Activated CD8-positive, alpha-beta T cell treated with anti-CD3 and anti-CD28 coated beads, Interleukin-2, amount 10 ng/mL, durations not matched to agents 7 days and 5 days (primary cell): ENCODE data around the gene RASGRF1. TPM values are rescaled to one million over a fixed set of nuclear protein-coding genes. Genes with fewer than 3 reads are reported as not detected.

Experiments used
- ATAC-seq: fragments of 150-1000 bp; cut with Tn5 transposase; one replicate; pipeline ENCODE4 v1.10.0; 2021; ENCODE audit warnings: moderate library complexity
- CTCF ChIA-PET: fragments of 350-600 bp; sonication (Branson Sonifier 250); formaldehyde crosslinking; loops from one replicate; lab custom pipeline; 2021; ENCODE audit warnings: antibody characterized with exemption; lab: Charles Lee
- POLR2A ChIA-PET: fragments of 350-600 bp; sonication (Branson Sonifier 250); formaldehyde crosslinking; loops from one replicate; lab custom pipeline; 2021; ENCODE audit warnings: antibody characterized with exemption; lab: Charles Lee
- DNase-seq: peaks from one replicate; pipeline ENCODE4 v3.0.0-alpha.2; 2020
- H3K27ac Mint-ChIP-seq: one replicate; pipeline ENCODE4 v1.8.0; 2021; ENCODE audit warnings: mild to moderate bottlenecking, mixed read lengths
- H3K27me3 Mint-ChIP-seq: one replicate; pipeline ENCODE4 v1.8.0; 2021; ENCODE audit warnings: low read depth, mixed read lengths
- H3K36me3 Mint-ChIP-seq: one replicate; pipeline ENCODE4 v1.8.0; 2021; ENCODE audit warnings: low read depth, mixed read lengths
- H3K4me1 Mint-ChIP-seq: one replicate; pipeline ENCODE4 v1.8.0; 2021; ENCODE audit warnings: low read depth, mixed read lengths
- H3K4me3 Mint-ChIP-seq: one replicate; pipeline ENCODE4 v1.8.0; 2021; ENCODE audit warnings: mild to moderate bottlenecking, mixed read lengths
- H3K9me3 Mint-ChIP-seq: one replicate; pipeline ENCODE4 v1.8.0; 2022; ENCODE audit warnings: mixed read lengths; ENCODE audit not compliant: insufficient read depth
- total RNA-seq, 2 experiments: library from RNA; stranded (reverse); gene quantifications; one replicate each; pipeline ENCODE4 v1.2.3, GENCODE V29; 2021

RASGRF1 gene
- total RNA-seq, 2 experiments from 2014 or later = not detected

- no peaks in the 10 kb centered on the region for H3K4me1 Mint-ChIP-seq
- no peaks in the 10 kb centered on the region for H3K36me3 Mint-ChIP-seq
- DNase-seq = no peak
- no peak for ATAC-seq
- H3K9me3 Mint-ChIP-seq = no peaks in the 10 kb centered on the region
- CTCF ChIA-PET = no interaction called here
- peak overlapping the region; percentile 41 for H3K27ac Mint-ChIP-seq
- no peak overlapping the region for H3K4me3 Mint-ChIP-seq
- H3K27me3 Mint-ChIP-seq = no peaks in the 10 kb centered on the region
- POLR2A ChIA-PET = no interaction called here
These were observed 11.7 kb downstream of the RASGRF1 start for GRCh38 chr15:79078763-79079410.

GRCh38 chr15:79078003-79078402, 12.6 kb downstream of the RASGRF1 start:
- DNase-seq = no peak
- no peak overlapping the region for H3K4me3 Mint-ChIP-seq
- H3K27me3 Mint-ChIP-seq = no peaks in the 10 kb centered on the region
- H3K9me3 Mint-ChIP-seq = no peaks in the 10 kb centered on the region
- POLR2A ChIA-PET = no interaction called here
- no peak overlapping the region for H3K27ac Mint-ChIP-seq
- CTCF ChIA-PET = no interaction called here
- no peaks in the 10 kb centered on the region for H3K4me1 Mint-ChIP-seq
- no peak for ATAC-seq
- no peaks in the 10 kb centered on the region for H3K36me3 Mint-ChIP-seq

- no peaks in the 10 kb centered on the region for H3K27me3 Mint-ChIP-seq
- no peaks in the 10 kb centered on the region for H3K9me3 Mint-ChIP-seq
- H3K4me1 Mint-ChIP-seq = no peaks in the 10 kb centered on the region
- no peak overlapping the region for H3K4me3 Mint-ChIP-seq
- ATAC-seq (no peak), DNase-seq (no peak)
- ChIA-PET POLR2A (no interaction called here), CTCF (no interaction called here)
- no peaks in the 10 kb centered on the region for H3K36me3 Mint-ChIP-seq
- H3K27ac Mint-ChIP-seq = no peak overlapping the region
These were observed 13.9 kb downstream of the RASGRF1 start for GRCh38 chr15:79076661-79077060.

GRCh38 chr15:79075256-79075655, 15.3 kb downstream of the RASGRF1 start:
- no peak for ATAC-seq

GRCh38 chr15:79073336-79073735, 17.2 kb downstream of the RASGRF1 start:
- ATAC-seq (no peak), DNase-seq (no peak)
- Mint-ChIP-seq H3K36me3 (no peaks in the 10 kb centered on the region), H3K4me3 (no peak overlapping the region), H3K27me3 (no peaks in the 10 kb centered on the region), H3K27ac (no peak overlapping the region), H3K9me3 (no peaks in the 10 kb centered on the region), H3K4me1 (no peaks in the 10 kb centered on the region)
- ChIA-PET POLR2A (no interaction called here), CTCF (no interaction called here)

More at GRCh38 chr15:79075256-79075655, 15.3 kb downstream of the RASGRF1 start:
- POLR2A ChIA-PET = no interaction called here
- Mint-ChIP-seq H3K27me3 (no peaks in the 10 kb centered on the region), H3K27ac (no peak overlapping the region), H3K9me3 (no peaks in the 10 kb centered on the region), H3K36me3 (no peaks in the 10 kb centered on the region), H3K4me3 (no peak overlapping the region), H3K4me1 (no peaks in the 10 kb centered on the region)
- CTCF ChIA-PET = no interaction called here
- no peak for DNase-seq

GRCh38 chr15:79071901-79072300, 18.7 kb downstream of the RASGRF1 start:
- Mint-ChIP-seq H3K36me3 (no peaks in the 10 kb centered on the region), H3K9me3 (no peaks in the 10 kb centered on the region), H3K4me3 (no peak overlapping the region), H3K27me3 (no peaks in the 10 kb centered on the region), H3K4me1 (no peaks in the 10 kb centered on the region), H3K27ac (no peak overlapping the region)
- POLR2A ChIA-PET = no interaction called here
- CTCF ChIA-PET = no interaction called here
- DNase-seq (no peak), ATAC-seq (no peak)

- Mint-ChIP-seq H3K27me3 (no peaks in the 10 kb centered on the region), H3K4me3 (no peak overlapping the region), H3K9me3 (no peaks in the 10 kb centered on the region), H3K36me3 (no peaks in the 10 kb centered on the region), H3K27ac (no peak overlapping the region), H3K4me1 (no peaks in the 10 kb centered on the region)
- ChIA-PET POLR2A (no interaction called here), CTCF (interaction anchor here (0.8 kb wide), 1 partner anchor 116 kb away, joined by 3 read pairs; no protein-coding TSS in a partner anchor)
- ATAC-seq (no peak), DNase-seq (no peak)
These were observed 21.8 kb downstream of the RASGRF1 start for GRCh38 chr15:79068790-79069189.

- no peaks in the 10 kb centered on the region for H3K36me3 Mint-ChIP-seq
- ChIA-PET CTCF (no interaction called here), POLR2A (no interaction called here)
- no peaks in the 10 kb centered on the region for H3K4me1 Mint-ChIP-seq
- H3K4me3 Mint-ChIP-seq = no peak overlapping the region
- no peak for ATAC-seq
- no peaks in the 10 kb centered on the region for H3K9me3 Mint-ChIP-seq
- DNase-seq = no peak
- no peak overlapping the region for H3K27ac Mint-ChIP-seq
- peaks cover under 1% of the 10 kb centered on the region for H3K27me3 Mint-ChIP-seq
These were observed 22.6 kb downstream of the RASGRF1 start for GRCh38 chr15:79067969-79068368.

- Mint-ChIP-seq H3K4me3 (no peak overlapping the region), H3K9me3 (no peaks in the 10 kb centered on the region), H3K4me1 (no peaks in the 10 kb centered on the region), H3K36me3 (no peaks in the 10 kb centered on the region), H3K27me3 (peaks cover 3% of the 10 kb centered on the region), H3K27ac (no peak overlapping the region)
- ATAC-seq = no peak
- ChIA-PET CTCF (no interaction called here), POLR2A (no interaction called here)
- DNase-seq = no peak
These were observed 23.3 kb downstream of the RASGRF1 start for GRCh38 chr15:79067072-79067833.

GRCh38 chr15:79066391-79067071, 24.0 kb downstream of the RASGRF1 start:
- peaks cover 3% of the 10 kb centered on the region for H3K27me3 Mint-ChIP-seq
- no peaks in the 10 kb centered on the region for H3K9me3 Mint-ChIP-seq
- POLR2A ChIA-PET = no interaction called here

GRCh38 chr15:79065706-79066376, 24.7 kb downstream of the RASGRF1 start:
- ATAC-seq = no peak
- Mint-ChIP-seq H3K27me3 (peaks cover 3% of the 10 kb centered on the region), H3K27ac (no peak overlapping the region), H3K4me1 (no peaks in the 10 kb centered on the region), H3K9me3 (no peaks in the 10 kb centered on the region), H3K4me3 (no peak overlapping the region), H3K36me3 (no peaks in the 10 kb centered on the region)
- CTCF ChIA-PET = no interaction called here
- DNase-seq = no peak
- POLR2A ChIA-PET = no interaction called here

More at GRCh38 chr15:79066391-79067071, 24.0 kb downstream of the RASGRF1 start:
- no peak overlapping the region for H3K27ac Mint-ChIP-seq
- ATAC-seq = no peak
- no peak overlapping the region for H3K4me3 Mint-ChIP-seq
- CTCF ChIA-PET = no interaction called here
- no peaks in the 10 kb centered on the region for H3K36me3 Mint-ChIP-seq
- DNase-seq = no peak
- H3K4me1 Mint-ChIP-seq = no peaks in the 10 kb centered on the region

- Mint-ChIP-seq H3K27ac (no peak overlapping the region), H3K4me3 (no peak overlapping the region), H3K27me3 (peaks cover 3% of the 10 kb centered on the region), H3K4me1 (no peaks in the 10 kb centered on the region), H3K9me3 (no peaks in the 10 kb centered on the region), H3K36me3 (no peaks in the 10 kb centered on the region)
- POLR2A ChIA-PET = no interaction called here
- ATAC-seq = no peak
- DNase-seq = no peak
- CTCF ChIA-PET = no interaction called here
These were observed 25.2 kb downstream of the RASGRF1 start for GRCh38 chr15:79065361-79065705.
